Stimulated activated CD4-positive, alpha-beta T cell treated with anti-CD3 and anti-CD28 coated beads, Interleukin-2, amount 100 ng/mL, for 4 hours (primary cell): ENCODE data around the gene C12orf42.
"Not testable (repeated sequence)": the region's sequence is repeated elsewhere in the genome, so short reads cannot be mapped to it uniquely, and the experiment has no call there.

ENCODE experiments used
- DNase-seq: peaks from one replicate; pipeline ENCODE4 v3.0.0-alpha.2; 2020; ENCODE audit warnings: low read depth

C12orf42 gene

GRCh38 chr12:103494734-103495468 is 867 bp downstream of the C12orf42 start:
- DNase-seq, result no peak

- no peak for DNase-seq
These were observed 1.6 kb downstream of the C12orf42 start for GRCh38 chr12:103494051-103494733.

- DNase-seq, result no peak
These were observed 2.6 kb downstream of the C12orf42 start for GRCh38 chr12:103493199-103493598.

GRCh38 chr12:103482365-103482764 is 13.4 kb downstream of the C12orf42 start:
- no peak for DNase-seq

GRCh38 chr12:103475073-103475472 is 20.7 kb downstream of the C12orf42 start:
- no peak for DNase-seq

- no peak for DNase-seq
These were observed 25.1 kb downstream of the C12orf42 start for GRCh38 chr12:103470664-103471063.

- no peak for DNase-seq
These were observed 26.0 kb downstream of the C12orf42 start for GRCh38 chr12:103469719-103470118.

- DNase-seq, result no peak
These were observed 26.9 kb downstream of the C12orf42 start for GRCh38 chr12:103468837-103469236.

- DNase-seq, result no peak
These were observed 33.1 kb downstream of the C12orf42 start for GRCh38 chr12:103462675-103463074.

GRCh38 chr12:103457471-103457870 is 38.3 kb downstream of the C12orf42 start:
- no peak for DNase-seq

GRCh38 chr12:103456006-103456405 is 39.8 kb downstream of the C12orf42 start:
- no peak for DNase-seq

GRCh38 chr12:103455020-103455763 is 40.6 kb downstream of the C12orf42 start:
- no peak for DNase-seq

GRCh38 chr12:103444983-103445382 is 50.8 kb downstream of the C12orf42 start:
- no peak for DNase-seq

GRCh38 chr12:103442822-103443221 is 52.9 kb downstream of the C12orf42 start:
- DNase-seq, result no peak

- no peak for DNase-seq
These were observed 53.6 kb downstream of the C12orf42 start for GRCh38 chr12:103442182-103442555.

- DNase-seq, result no peak
These were observed 54.2 kb downstream of the C12orf42 start for GRCh38 chr12:103441437-103442181.

- DNase-seq, result not testable (repeated sequence)
These were observed 61.3 kb downstream of the C12orf42 start for GRCh38 chr12:103434165-103435105.

GRCh38 chr12:103431950-103432349 is 63.8 kb downstream of the C12orf42 start:
- DNase-seq, result no peak

GRCh38 chr12:103431387-103431786 is 64.4 kb downstream of the C12orf42 start:
- DNase-seq, result no peak

GRCh38 chr12:103425674-103426073 is 70.1 kb downstream of the C12orf42 start:
- DNase-seq, result not testable (repeated sequence)
